ENCODE data around the gene TMEM218. TPM values are rescaled to one million over a fixed set of nuclear protein-coding genes. Genes with fewer than 3 reads are reported as not detected.

The TMEM218 gene
- 7.1 TPM for total RNA-seq

- Histone ChIP-seq H3K4me1 (ENCODE audit: insufficient read depth, low read length) (peaks cover 15% of the 10 kb centered on the region), H3K4me3 (ENCODE audit: low read length) (peak within 1 kb of the TSS; percentile 70), H3K9me3 (ENCODE audit: low read depth, low read length) (no peaks in the 10 kb centered on the region), H3K27me3 (ENCODE audit: insufficient read depth, low read length) (no peaks in the 10 kb centered on the region)
Measured at GRCh38 chr11:125111343-125112207, at the start of gene TMEM218. TSS of gene TMEM218 (minus strand) at chr11:125111626. CDS start at chr11:125102241, 9,385 bp downstream.

GRCh38 chr11:125157953-125158680, 46.7 kb upstream of the TMEM218 start:
- H3K27me3 ChIP-seq (ENCODE audit: insufficient read depth, low read length): peaks cover 24% of the 10 kb centered on the region
- H3K4me3 ChIP-seq (ENCODE audit: low read length): no peak overlapping the region
- no peaks in the 10 kb centered on the region for H3K9me3 ChIP-seq (ENCODE audit: low read depth, low read length)

GRCh38 chr11:125157118-125157733, 45.8 kb upstream of the TMEM218 start:
- H3K4me3 ChIP-seq (ENCODE audit: low read length): no peak overlapping the region
- H3K4me1 ChIP-seq (ENCODE audit: insufficient read depth, low read length): no peaks in the 10 kb centered on the region
- no peaks in the 10 kb centered on the region for H3K9me3 ChIP-seq (ENCODE audit: low read depth, low read length)
- peaks cover 16% of the 10 kb centered on the region for H3K27me3 ChIP-seq (ENCODE audit: insufficient read depth, low read length)

More at GRCh38 chr11:125157953-125158680, 46.7 kb upstream of the TMEM218 start:
- no peaks in the 10 kb centered on the region for H3K4me1 ChIP-seq (ENCODE audit: insufficient read depth, low read length)

- H3K4me3 ChIP-seq (ENCODE audit: low read length): no peak overlapping the region
- no peaks in the 10 kb centered on the region for H3K4me1 ChIP-seq (ENCODE audit: insufficient read depth, low read length)
- H3K27me3 ChIP-seq (ENCODE audit: insufficient read depth, low read length): peaks cover 11% of the 10 kb centered on the region
- H3K9me3 ChIP-seq (ENCODE audit: low read depth, low read length): no peaks in the 10 kb centered on the region
Measured at GRCh38 chr11:125156346-125157117, 45.1 kb upstream of the TMEM218 start.

- no peaks in the 10 kb centered on the region for H3K9me3 ChIP-seq (ENCODE audit: low read depth, low read length)
- H3K4me1 ChIP-seq (ENCODE audit: insufficient read depth, low read length): no peaks in the 10 kb centered on the region
- peaks cover 8% of the 10 kb centered on the region for H3K27me3 ChIP-seq (ENCODE audit: insufficient read depth, low read length)
- no peak overlapping the region for H3K4me3 ChIP-seq (ENCODE audit: low read length)
Measured at GRCh38 chr11:125155767-125156166, 44.3 kb upstream of the TMEM218 start.

GRCh38 chr11:125155100-125155444, 43.6 kb upstream of the TMEM218 start:
- H3K9me3 ChIP-seq (ENCODE audit: low read depth, low read length): no peaks in the 10 kb centered on the region
- peaks cover 6% of the 10 kb centered on the region for H3K27me3 ChIP-seq (ENCODE audit: insufficient read depth, low read length)
- no peak overlapping the region for H3K4me3 ChIP-seq (ENCODE audit: low read length)
- no peaks in the 10 kb centered on the region for H3K4me1 ChIP-seq (ENCODE audit: insufficient read depth, low read length)

- Histone ChIP-seq H3K9me3 (ENCODE audit: low read depth, low read length) (no peaks in the 10 kb centered on the region), H3K27me3 (ENCODE audit: insufficient read depth, low read length) (peaks cover 6% of the 10 kb centered on the region), H3K4me1 (ENCODE audit: insufficient read depth, low read length) (no peaks in the 10 kb centered on the region), H3K4me3 (ENCODE audit: low read length) (no peak overlapping the region)
Measured at GRCh38 chr11:125154378-125155099, 43.1 kb upstream of the TMEM218 start.

GRCh38 chr11:125153837-125154236, 42.4 kb upstream of the TMEM218 start:
- H3K4me1 ChIP-seq (ENCODE audit: insufficient read depth, low read length): no peaks in the 10 kb centered on the region

GRCh38 chr11:125148743-125149142, 37.3 kb upstream of the TMEM218 start:
- no peaks in the 10 kb centered on the region for H3K4me1 ChIP-seq (ENCODE audit: insufficient read depth, low read length)
- H3K9me3 ChIP-seq (ENCODE audit: low read depth, low read length): no peaks in the 10 kb centered on the region
- no peaks in the 10 kb centered on the region for H3K27me3 ChIP-seq (ENCODE audit: insufficient read depth, low read length)
- H3K4me3 ChIP-seq (ENCODE audit: low read length): no peak overlapping the region

More at GRCh38 chr11:125153837-125154236, 42.4 kb upstream of the TMEM218 start:
- no peaks in the 10 kb centered on the region for H3K9me3 ChIP-seq (ENCODE audit: low read depth, low read length)
- H3K27me3 ChIP-seq (ENCODE audit: insufficient read depth, low read length): peaks cover 6% of the 10 kb centered on the region
- no peak overlapping the region for H3K4me3 ChIP-seq (ENCODE audit: low read length)

GRCh38 chr11:125148011-125148410, 36.6 kb upstream of the TMEM218 start:
- Histone ChIP-seq H3K9me3 (ENCODE audit: low read depth, low read length) (no peaks in the 10 kb centered on the region), H3K4me3 (ENCODE audit: low read length) (no peak overlapping the region), H3K4me1 (ENCODE audit: insufficient read depth, low read length) (no peaks in the 10 kb centered on the region), H3K27me3 (ENCODE audit: insufficient read depth, low read length) (no peaks in the 10 kb centered on the region)

- H3K27me3 ChIP-seq (ENCODE audit: insufficient read depth, low read length): no peaks in the 10 kb centered on the region
- no peaks in the 10 kb centered on the region for H3K4me1 ChIP-seq (ENCODE audit: insufficient read depth, low read length)
Measured at GRCh38 chr11:125147280-125147679, 35.9 kb upstream of the TMEM218 start.

GRCh38 chr11:125146232-125146631, 34.8 kb upstream of the TMEM218 start:
- H3K4me1 ChIP-seq (ENCODE audit: insufficient read depth, low read length): no peaks in the 10 kb centered on the region
- H3K27me3 ChIP-seq (ENCODE audit: insufficient read depth, low read length): peaks cover 3% of the 10 kb centered on the region
- no peak overlapping the region for H3K4me3 ChIP-seq (ENCODE audit: low read length)
- H3K9me3 ChIP-seq (ENCODE audit: low read depth, low read length): no peaks in the 10 kb centered on the region

More at GRCh38 chr11:125147280-125147679, 35.9 kb upstream of the TMEM218 start:
- Histone ChIP-seq H3K4me3 (ENCODE audit: low read length) (no peak overlapping the region), H3K9me3 (ENCODE audit: low read depth, low read length) (no peaks in the 10 kb centered on the region)

- Histone ChIP-seq H3K4me1 (ENCODE audit: insufficient read depth, low read length) (no peaks in the 10 kb centered on the region), H3K9me3 (ENCODE audit: low read depth, low read length) (no peaks in the 10 kb centered on the region)
Measured at GRCh38 chr11:125141686-125142535, 30.5 kb upstream of the TMEM218 start.

More at GRCh38 chr11:125141686-125142535, 30.5 kb upstream of the TMEM218 start:
- Histone ChIP-seq H3K27me3 (ENCODE audit: insufficient read depth, low read length) (peaks cover 12% of the 10 kb centered on the region), H3K4me3 (ENCODE audit: low read length) (no peak overlapping the region)

Measured in mononuclear cell (primary cell).